Right lobe of liver (tissue), 4 donors: Measurements from ENCODE around the gene ANTXR1.

Experiments used
- POLR2A ChIP-seq: fragments of 450-650 bp; IDR thresholded peaks from one replicate; pipeline ENCODE4 v1.6.1; 2017; ENCODE audit warnings: antibody characterized with exemption, mild to moderate bottlenecking
- TF ChIP-seq, protein P1 (sequence below), 4 donors: fragments of 200-600 bp in 3 of 4; fragments of 450-650 bp in 1 of 4; IDR thresholded peaks; one replicate each; pipeline versions ENCODE4 v1.5.1 to v1.8.0; 2016 to 2022; ENCODE audit warnings: antibody characterized with exemption in 4 of 4, mild to moderate bottlenecking in 2 of 4
- donor health status: DM: no; HTN: no; CAD: no.
- donor health status: DM: no; HTN: no; CAD: no.
- donor health status: DM: no; HTN: yes; CAD: no.

DNA sequence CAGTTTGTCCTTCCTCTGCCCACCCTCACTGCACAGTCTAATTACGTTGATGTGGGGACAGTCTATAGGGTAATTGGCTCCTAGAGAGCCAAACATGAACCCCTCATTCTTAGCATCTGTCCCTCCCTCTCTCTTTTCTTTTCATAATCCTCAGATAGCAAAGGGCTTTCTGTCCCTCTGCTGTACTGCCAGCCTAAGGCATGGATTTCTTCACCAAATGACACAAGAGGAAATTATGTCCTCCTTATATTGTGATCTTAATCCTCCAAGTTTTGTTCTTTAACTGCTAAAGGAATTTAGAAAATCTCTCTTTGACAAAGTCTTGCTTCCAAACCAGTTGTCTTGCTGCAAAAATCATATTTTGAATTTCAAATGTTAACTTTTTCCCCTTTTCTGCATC is 18.5 kb downstream of the ANTXR1 start:
- TF ChIP-seq, protein P1, sequence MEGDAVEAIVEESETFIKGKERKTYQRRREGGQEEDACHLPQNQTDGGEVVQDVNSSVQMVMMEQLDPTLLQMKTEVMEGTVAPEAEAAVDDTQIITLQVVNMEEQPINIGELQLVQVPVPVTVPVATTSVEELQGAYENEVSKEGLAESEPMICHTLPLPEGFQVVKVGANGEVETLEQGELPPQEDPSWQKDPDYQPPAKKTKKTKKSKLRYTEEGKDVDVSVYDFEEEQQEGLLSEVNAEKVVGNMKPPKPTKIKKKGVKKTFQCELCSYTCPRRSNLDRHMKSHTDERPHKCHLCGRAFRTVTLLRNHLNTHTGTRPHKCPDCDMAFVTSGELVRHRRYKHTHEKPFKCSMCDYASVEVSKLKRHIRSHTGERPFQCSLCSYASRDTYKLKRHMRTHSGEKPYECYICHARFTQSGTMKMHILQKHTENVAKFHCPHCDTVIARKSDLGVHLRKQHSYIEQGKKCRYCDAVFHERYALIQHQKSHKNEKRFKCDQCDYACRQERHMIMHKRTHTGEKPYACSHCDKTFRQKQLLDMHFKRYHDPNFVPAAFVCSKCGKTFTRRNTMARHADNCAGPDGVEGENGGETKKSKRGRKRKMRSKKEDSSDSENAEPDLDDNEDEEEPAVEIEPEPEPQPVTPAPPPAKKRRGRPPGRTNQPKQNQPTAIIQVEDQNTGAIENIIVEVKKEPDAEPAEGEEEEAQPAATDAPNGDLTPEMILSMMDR (IDR thresholded peaks at IDR 0.05), result no peak
- TF ChIP-seq POLR2A, result no peak
